HG03025 (cell line): Measurements from ENCODE around the gene LRBA.
"Not testable (repeated sequence)": the region's sequence is repeated elsewhere in the genome, so short reads cannot be mapped to it uniquely, and the experiment has no call there.

Source experiments
- ATAC-seq: cut with Tn5 transposase; IDR thresholded peaks from one replicate; pipeline ENCODE4 v1.9.1; 2021; ENCODE audit warnings: mild to moderate bottlenecking, moderate library complexity; ENCODE audit not compliant: unreplicated experiment, low FRiP score

LRBA gene

DNA sequence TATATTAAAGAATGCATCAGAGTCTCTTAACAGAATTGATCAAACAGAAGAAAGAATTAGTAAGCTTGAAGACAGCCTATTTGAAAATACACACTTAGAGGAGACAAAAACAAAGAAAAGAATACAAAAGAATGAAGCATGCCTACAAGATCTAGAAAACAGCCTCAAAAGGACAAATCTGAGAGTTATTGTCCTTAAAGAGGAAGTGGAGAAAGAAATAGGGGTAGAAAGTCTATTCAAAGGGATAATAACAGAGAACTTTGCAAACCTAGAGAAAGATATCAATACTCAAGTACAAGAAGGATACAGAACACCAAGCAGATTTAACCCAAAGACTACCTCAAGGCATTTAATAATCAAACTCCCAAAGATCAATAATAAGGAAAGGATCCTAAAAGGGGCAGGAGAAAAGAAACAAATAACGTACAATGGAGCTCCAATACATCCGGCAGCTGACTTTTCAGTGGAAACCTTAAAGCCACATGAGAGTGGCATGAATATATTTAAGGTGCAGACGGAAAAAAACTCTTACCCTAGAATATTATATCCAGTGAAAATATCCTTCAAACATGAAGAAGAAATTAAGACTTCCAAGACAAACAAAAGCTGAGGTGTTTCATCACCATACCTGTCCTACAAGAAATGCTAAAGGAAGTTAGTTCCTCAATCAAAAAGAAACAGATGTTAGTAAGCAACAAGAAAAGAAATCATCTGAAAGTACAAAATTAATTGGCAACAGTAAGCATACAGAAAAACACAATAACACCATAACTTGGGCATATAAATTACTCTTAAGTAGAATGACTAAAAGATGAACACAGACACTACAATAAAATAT lies 36.1 kb downstream of the LRBA start:
- ATAC-seq: no peak

DNA sequence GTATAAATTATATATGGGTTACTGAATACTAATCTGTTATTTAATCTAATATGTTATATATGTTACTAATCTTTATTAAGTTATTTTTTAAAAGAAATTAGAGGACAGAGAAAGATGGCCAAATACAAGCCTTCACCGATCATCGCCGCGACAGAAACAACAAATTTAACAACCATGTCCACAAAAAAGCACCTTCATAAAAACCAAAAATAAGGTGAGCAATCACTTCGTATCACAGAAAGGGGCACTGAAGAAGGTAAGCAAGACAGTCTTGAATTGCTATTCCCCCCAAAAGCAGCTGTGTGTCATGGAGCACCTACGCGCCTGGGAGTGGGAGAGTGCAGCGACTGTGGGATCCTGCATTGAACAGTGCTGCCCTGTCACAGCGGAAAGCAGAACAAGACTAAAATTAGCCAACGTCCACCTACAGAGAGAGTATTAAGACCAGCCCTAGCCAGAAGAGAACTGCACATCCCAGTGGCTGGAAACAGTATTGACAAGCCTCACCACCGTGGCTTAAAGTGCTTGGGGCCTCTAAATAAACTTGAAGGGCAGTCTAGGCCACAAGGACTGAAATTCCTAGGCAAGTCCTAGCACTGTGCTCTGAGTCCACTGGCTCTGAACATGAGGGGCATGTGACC lies 38.5 kb downstream of the LRBA start:
- no peak for ATAC-seq

DNA sequence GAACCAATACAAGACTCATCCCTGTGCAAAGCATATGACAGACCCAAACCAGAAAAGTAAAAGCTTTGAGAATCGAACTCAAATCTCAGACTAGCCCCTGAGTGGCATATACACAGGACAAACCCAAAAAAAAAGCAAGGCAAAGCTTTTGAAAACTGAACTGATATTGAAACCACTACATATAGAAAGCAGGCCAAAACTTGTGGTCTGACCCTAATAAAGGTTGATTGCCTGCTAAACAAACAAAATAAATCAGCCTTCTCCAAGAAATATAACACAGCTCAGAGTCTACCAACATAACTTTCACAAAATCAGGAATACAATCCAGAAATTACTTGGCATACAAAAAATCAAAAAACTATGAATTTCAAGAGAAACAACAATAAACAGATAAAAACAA lies 40.3 kb downstream of the LRBA start:
- peak; percentile 69 for ATAC-seq

DNA sequence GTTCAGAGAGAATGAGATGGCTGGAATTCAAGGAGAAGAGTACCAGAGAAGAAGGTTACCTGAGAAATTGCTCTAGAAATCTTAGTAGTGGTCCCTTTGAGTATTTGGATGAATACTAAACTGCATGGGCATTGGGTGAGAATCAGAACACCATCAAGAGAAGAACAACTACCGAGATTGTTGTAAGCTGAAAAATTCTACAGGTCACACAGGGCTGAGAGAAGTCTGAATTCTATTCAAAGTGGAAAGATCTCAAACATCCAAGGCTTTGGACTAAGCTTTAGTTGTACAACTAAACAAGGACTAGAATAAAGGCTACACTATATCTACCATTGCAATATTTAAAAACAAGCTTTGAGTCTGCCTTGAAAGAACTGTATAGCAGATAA lies 40.8 kb downstream of the LRBA start:
- no peak for ATAC-seq

DNA sequence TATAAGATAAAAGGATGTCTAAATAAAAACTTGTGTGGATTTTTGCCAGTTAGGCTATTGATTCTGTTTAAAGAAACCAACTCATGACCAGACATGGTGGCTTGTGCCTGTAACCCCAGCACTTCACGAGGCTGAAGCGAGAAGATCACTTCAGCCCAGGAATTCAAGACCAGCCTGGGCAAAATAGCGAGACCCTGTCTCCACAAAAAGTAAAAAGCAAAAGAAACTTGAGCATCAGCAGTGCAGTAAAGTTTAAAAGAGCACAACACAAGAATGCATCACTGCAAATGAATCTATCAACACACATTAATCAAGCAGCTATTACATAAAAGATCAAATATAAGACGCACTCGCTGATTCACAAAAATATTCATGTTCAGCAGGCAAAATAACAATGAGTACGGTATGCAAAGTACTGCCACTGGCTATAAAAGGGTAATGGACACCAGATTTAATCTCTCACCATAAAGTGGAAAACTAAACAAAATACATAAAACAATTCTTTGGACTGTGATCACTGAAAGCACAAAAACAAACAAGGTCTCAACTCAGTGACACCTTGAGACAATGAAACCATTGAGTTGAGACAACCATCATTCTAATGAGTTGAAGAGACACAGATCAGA lies 41.3 kb downstream of the LRBA start:
- ATAC-seq: no peak

DNA sequence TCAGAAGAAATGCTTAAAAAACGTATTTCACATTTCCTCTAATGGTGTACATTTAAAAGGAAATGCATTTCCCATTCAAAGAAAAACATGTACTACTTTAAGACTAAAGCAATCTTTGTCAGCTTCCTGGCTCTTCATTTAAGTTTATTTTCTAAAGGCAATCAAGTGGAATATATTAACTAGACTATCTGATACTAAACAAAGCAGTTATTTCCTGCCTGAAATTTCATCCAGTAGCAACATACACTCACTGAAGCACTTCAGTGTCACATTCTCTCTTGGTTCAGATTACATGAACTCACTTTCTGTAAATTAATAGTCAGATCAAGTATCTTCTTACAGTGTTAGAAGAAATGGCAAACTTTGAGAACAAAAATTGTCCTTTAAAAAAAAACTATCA lies 42.5 kb downstream of the LRBA start:
- ATAC-seq: no peak

DNA sequence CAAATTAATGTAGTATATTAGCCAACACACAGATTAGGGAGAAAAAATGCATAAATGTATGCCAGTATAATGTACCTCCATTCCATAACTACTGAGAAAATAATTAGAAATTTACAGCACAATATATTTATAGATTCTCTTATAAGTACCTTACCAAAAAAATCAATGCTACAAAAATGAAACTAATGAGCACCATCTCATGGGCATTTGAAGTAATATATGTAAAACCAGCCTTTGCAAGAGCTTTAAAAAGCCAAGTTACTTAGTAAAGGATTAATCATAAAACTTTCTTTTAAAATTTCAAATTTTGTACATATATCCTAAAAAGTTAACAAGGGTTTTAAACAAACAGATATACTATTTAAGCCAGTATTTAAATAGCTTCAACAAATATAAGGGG lies 43.2 kb downstream of the LRBA start:
- no peak for ATAC-seq

DNA sequence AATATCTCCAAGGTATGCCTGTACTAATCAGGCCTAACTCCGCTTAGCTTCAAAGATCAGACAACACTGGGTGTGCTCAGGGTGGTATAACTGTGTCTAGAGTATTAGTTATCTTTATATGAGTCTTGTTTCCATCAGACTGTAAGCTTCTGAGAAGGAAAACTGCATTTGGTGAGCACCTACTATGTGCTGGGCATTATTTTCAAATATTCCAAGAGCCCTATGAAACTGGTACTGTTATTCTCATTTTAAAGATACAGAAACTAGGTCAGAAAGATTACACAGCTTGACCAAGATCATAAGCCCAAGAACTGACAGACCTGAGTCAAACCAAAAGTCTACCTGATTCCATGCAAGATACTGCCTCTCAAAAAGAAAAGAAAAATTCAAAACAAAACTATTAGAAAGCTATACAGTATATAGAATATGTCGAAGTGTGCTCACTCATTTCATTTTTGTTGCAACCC lies 44.4 kb downstream of the LRBA start:
- peak; percentile 67 for ATAC-seq

DNA sequence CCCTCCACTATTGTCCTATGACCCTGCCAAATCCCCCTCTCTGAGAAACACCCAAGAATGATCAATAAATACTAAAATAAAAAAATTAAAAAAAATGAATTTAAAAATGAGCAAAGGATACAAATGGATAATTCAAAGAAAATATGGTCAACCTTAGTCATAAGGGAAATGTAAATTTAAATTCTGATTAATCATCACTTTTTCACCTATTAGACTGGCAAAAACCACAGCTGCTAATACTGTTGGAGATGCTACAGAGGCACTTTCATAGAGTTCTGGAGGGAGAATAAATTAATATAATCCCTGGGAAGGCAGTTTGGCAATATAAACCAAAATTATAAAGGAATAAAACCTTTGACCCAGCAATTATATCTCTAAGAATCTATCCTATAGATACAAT lies 50.3 kb downstream of the LRBA start:
- no peak for ATAC-seq

DNA sequence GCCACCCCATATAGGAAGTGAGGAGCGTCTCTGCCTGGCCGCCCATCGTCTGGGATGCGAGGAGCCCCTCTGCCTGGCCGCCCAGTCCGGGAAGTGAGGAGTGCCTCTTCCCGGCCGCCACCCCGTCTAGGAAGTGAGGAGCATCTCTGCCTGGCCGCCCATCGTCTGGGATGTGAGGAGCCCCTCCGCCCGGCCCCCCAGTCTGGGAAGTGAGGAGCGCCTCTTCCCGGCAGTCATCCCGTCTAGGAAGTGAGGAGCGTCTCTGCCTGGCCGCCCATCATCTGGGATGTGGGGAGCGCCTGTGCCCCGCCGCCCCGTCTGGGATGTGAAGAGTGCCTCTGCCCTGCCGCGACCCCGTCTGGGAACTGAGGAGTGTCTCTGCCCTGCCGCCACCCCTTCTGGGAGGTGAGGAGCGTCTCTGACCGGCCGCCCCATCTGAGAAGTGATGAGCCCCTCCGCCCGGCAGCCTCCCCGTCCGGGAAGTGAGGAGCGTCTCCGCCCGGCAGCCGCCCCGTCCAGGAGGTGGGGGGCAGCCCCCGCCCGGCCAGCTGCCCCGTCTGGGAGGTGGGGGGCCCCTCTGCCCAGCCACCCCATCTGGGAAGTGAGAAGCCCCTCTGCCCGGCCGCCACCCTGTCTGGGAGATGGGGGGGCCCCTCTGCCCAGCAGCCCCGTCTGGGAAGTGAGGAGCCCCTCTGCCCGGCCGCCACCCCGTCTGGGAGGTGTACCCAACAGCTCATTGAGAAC lies 51.3 kb downstream of the LRBA start:
- not testable (repeated sequence) for ATAC-seq

DNA sequence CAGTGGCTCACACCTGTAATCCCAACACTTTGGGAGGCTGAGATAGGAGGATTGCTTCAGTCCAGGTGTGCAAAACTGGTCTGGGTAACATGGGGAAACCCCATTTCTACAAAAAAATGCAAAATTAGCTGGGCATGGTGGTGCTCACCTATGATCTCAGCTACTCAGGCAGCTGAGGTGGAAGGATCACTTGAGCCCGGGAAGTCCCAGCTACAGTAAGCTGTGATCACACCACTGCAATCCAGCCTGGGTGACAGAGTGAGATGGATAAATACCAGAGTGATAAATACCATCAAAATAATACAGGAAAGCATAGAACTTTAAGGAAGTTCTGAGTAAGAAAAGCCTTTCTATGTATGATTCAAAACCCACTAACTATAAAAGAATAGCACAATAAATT lies 52.8 kb downstream of the LRBA start:
- ATAC-seq: no peak

DNA sequence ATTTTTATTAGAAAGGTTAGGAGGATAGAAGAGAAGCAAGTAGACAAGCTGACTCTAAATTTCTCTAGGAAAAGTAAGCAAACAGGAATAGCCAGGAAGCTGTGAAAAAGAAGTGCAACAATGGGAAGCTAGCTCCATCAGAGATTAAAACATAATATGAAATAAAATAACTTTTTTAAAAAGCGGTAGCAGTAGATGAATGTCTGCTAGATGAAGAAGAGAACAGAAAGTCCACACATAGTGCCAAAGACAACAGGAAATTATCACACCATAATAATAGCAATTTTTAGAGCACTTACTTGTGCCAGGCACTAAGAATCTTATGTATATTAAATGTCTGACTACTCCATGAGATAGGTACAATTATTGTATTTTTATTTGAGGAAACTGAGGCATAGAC lies 53.5 kb downstream of the LRBA start:
- ATAC-seq: no peak

DNA sequence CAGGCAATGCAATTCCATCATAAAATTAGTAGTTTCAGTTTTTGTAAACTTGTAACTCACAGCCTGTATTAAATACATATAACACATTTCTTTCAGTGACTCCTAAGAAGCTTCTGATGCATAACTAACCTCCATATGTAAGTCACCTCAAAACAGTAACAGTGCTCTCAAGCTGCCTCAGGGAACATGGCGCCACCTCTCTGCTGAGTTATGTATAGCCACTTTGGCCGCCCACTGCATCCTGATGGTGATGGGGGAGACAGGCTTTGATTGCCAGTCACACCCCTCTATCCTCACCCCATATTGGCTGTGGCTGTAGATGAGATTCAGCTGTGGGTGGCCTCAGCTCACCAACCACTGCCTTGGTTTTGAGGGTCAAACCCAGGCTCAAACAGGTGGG lies 54.3 kb downstream of the LRBA start:
- no peak for ATAC-seq

DNA sequence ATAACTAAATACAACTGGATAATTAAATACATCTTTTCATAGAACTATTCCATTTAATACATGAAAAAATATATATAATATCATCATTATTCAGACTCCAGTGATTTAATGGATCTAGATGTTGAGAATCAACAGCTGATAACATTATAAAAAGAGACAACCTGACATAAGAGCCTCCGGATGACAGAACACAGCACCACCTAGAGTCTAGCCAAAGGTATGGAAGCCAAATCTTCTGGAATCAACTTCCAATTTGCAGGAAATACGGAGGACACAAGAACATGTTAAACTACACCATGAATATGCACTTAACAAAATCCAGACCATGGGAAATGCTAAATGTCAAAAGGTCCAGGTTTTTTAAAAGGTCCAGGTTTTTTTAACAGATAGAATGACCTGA lies 55.0 kb downstream of the LRBA start:
- no peak for ATAC-seq

DNA sequence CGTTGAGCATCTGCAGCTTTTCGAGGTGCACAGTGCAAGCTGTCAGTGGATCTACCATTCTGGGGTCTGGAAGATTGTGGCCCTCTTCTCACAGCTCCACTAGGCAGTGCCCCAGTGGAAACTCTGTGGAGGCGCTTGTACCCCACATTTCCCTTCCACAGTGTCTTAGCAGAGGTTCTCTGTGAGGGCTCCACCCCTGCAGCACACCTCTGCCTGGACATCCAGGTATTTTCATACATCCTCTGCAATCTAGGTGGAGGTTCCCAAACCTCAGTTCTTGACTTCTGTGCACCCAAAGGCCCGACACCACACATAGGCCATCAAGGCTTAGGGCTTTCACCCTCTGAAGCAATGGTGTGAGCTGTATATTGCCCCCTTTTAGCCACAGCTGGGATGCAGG lies 57.1 kb downstream of the LRBA start:
- not testable (repeated sequence) for ATAC-seq

DNA sequence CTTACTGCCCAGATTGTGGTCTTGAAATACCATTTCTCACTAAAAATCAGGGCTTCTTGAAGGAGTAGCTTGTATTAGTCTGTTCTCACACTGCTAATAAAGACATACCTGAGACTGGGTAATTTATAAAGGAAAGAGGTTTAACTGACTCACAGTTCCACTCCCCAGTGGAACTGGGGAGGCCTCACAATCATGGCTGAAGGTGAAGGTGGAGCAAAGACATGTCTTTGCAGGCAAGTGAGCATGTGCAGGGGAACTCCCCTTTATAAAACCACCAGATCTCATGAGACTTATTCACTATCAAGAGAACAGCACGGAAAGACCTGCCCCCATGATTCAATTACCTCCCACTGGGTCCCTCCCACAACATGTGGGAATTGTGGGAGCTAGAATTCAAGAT lies 58.0 kb downstream of the LRBA start:
- not testable (repeated sequence) for ATAC-seq

DNA sequence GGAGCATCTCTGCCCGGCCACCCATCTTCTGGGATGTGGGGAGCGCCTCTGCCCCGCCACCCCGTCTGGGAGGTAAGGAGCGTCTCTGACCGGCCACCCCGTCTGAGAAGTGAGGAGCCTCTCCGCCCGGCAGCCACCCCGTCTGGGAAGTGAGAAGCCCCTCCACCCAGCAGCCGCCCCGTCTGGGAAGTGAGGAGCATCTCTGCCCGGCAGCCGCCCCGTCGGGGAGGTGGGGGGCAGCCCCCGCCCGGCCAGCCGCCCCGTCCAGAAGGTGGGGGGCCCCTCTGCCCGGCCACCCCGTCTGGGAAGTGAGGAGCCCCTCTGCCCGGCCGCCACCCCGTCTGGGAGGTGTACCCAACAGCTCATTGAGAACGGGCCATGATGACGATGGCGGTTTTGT lies 61.2 kb downstream of the LRBA start:
- ATAC-seq: not testable (repeated sequence)

DNA sequence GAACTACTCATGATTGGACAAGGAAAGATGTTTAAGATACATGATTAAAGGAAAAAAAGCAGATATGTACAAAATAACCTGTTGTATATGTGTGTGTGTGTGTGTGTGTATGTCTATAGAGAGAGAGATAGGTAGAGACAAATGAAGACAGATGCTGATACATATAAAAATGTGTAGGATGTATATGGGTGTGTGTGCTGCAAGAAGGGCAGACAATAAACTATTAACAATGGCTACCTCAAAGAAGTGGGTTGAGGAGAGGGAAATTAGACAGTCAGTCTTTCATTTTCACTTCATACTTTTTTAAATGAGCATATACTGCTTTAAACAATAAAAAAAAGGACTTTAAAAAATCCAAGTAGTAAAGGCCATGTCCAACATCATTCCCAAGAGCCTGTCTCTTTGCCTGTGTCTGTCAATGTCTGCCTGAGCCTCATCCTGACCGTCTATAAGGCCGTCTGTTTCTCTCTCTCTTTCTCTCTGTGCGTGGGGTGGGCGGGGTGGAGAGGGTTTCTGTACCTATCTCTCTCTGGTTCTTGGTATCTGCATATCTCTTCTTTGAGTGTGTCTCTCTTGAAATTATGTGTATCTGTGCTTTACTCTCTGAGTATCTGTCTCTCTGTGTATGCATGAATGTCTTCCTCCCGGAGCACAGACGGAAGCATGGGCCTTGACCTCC lies 62.8 kb downstream of the LRBA start:
- no peak for ATAC-seq

DNA sequence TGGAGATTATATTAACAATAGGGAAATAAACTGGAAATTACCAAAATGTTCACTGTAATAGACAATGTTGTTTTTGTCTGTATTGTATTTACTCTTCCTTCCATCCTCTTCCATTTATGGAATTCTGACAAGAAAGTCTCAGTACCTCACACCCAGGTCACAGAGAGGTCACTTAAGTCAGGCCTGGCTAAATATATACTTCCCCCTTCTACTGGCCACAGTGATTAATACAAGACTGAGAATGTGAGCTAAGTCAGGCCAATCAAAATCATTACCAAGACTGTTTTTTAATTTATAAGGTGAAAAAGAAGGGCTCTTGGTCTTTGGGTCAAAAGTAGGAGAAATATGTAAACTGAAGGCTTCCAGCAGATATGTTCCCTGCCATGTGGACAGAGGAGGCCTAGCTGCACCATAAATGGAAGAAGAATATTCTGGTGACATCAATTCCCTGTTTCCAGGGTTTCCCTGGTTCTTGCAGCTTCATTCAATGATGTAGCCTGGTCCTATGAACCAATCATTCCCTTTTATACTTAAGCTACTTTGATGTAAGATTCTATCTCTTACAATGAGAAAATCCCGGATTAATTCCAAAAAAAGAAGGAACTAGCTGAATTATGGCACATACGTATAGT lies 64.3 kb downstream of the LRBA start:
- no peak for ATAC-seq

DNA sequence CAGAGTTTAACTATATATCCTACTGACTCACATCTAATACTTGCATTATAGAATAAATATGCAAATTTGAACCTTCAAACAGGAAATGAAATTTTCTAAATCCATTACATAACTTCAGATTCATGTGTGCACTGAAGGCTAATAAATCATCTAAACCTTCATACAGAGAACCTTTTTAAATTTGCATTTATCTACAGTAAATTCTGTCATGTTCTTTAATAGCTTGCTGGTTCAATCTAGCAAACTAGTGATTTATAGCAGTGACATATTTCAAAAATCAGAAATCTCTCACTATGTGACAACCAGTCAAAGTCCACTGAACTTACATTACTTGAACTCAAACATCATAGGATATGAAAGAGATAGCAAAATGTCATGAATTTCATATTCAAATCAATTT lies 65.1 kb downstream of the LRBA start:
- no peak for ATAC-seq
